Ishikawa (cell line): ENCODE results near the gene TNFRSF8.

Experiments
- CEBPB ChIP-seq: IDR thresholded peaks from 2 replicates; pipeline ENCODE4 v1.6.1; 2012
- EGR1 ChIP-seq: IDR thresholded peaks from 2 replicates; pipeline ENCODE4 v1.6.1; 2012
- EP300 ChIP-seq: IDR thresholded peaks from 2 replicates; pipeline ENCODE4 v1.6.1; 2012; ENCODE audit warnings: borderline replicate concordance
- FOXM1 ChIP-seq: IDR thresholded peaks from 2 replicates; pipeline ENCODE4 v1.6.1; 2012; ENCODE audit warnings: low read depth, borderline replicate concordance
- RAD21 ChIP-seq: IDR thresholded peaks from 2 replicates; pipeline ENCODE4 v1.6.1; 2012; ENCODE audit warnings: low read depth
- TAF1 ChIP-seq: IDR thresholded peaks from 2 replicates; pipeline ENCODE4 v1.6.1; 2012; ENCODE audit warnings: low read depth, mild to moderate bottlenecking
- TEAD4 ChIP-seq: IDR thresholded peaks from 2 replicates; pipeline ENCODE4 v1.6.1; 2012
- ZBTB7A ChIP-seq: IDR thresholded peaks from 2 replicates; pipeline ENCODE4 v1.6.1; 2012; ENCODE audit warnings: low read depth
- TF ChIP-seq, protein P1 (sequence below): IDR thresholded peaks from 2 replicates; pipeline ENCODE4 v1.6.1; 2012

DNA sequence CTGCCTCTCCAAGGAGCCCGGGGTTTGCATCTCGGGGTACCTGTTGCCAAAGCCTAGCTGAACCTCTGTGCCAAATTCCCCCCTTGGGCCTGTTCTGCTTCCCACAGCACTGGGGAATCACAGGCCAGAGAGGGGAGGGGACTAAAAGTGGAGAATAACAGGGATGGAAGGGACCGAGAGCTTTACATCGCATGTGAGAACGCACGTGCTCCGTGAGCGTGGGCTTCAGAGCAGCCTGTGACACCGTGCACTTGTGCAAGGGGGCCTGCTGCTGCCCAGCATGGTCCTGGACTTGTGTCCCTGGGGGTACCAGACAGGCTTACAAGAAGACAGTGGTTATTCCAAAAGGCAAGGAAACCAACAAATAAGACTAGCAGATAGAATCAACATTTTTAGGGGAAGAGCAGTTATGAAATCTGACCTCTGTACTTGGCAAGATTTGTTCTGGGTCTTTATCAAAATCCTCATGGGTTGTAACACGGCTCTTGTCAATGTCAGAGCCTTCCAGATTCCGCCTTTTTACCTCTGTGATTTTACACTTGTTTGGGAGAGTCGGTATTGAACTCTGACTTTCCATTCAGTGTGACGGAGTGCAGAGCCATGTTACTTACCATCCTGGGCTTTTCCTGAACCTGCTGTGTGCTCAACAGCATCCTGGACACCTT, 67.5 kb downstream of the TNFRSF8 start:
- TF ChIP-seq FOXM1 (no peak), TEAD4 (no peak), EP300 (no peak), TAF1 (no peak), RAD21 (no peak), CEBPB (no peak), EGR1 (no peak), ZBTB7A (no peak)
- TF ChIP-seq, protein P1, sequence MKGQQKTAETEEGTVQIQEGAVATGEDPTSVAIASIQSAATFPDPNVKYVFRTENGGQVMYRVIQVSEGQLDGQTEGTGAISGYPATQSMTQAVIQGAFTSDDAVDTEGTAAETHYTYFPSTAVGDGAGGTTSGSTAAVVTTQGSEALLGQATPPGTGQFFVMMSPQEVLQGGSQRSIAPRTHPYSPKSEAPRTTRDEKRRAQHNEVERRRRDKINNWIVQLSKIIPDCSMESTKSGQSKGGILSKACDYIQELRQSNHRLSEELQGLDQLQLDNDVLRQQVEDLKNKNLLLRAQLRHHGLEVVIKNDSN = no peak
